ENCODE results near the gene MUC5AC.

Gene MUC5AC

DNA sequence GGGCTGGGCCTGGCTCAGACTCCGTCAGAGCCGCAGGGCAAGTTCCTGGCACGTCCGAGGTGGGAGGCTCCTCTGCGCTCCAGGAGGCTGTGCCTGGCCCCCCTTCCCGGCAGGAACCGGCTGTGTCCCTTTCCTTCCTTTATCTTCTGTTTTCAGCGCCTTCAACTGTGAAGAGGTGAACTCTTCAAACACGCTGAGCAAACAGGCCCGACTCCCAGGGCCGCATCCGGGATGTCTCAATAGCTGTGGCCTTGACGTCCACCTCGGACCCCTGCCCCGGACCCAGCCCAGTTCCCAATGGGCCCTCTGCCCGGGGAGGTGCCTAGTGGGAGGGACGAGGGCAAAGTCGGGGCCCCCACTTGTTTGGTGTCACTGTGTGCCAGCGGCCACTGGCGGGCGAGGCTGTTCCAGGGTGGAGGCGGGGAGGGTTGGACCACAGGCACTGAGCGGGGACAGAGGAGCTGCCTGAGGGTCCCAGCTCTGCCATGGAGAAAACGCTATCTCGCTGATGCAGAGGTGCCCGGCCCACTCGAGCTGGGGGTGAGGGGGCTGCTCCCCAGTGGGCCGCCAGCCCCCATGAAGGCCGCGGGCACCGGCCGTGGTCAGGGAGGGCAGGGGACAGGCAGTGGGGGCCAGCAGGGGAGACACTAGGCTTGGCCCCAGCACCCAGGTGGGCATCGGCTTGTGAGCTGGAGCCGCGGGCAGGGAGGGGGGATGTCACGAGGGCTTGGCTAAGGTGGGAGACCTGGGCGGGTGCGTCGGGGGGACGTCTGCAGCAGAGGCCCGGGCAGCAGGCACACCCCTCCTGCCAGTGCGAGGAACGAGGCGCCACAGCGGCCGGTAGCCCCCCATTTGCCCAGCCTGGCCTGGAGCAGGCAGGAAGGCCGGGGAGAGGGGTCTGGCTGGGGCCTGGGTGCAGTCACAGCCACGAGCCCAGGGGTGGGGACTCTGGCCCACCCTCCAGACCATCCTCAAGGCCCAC lies 62.4 kb downstream of the MUC5AC start:
- no peak for FAIRE-seq
- DNase-seq (ENCODE audit: extremely low spot score, insufficient read length, low read depth), result no peak

DNA sequence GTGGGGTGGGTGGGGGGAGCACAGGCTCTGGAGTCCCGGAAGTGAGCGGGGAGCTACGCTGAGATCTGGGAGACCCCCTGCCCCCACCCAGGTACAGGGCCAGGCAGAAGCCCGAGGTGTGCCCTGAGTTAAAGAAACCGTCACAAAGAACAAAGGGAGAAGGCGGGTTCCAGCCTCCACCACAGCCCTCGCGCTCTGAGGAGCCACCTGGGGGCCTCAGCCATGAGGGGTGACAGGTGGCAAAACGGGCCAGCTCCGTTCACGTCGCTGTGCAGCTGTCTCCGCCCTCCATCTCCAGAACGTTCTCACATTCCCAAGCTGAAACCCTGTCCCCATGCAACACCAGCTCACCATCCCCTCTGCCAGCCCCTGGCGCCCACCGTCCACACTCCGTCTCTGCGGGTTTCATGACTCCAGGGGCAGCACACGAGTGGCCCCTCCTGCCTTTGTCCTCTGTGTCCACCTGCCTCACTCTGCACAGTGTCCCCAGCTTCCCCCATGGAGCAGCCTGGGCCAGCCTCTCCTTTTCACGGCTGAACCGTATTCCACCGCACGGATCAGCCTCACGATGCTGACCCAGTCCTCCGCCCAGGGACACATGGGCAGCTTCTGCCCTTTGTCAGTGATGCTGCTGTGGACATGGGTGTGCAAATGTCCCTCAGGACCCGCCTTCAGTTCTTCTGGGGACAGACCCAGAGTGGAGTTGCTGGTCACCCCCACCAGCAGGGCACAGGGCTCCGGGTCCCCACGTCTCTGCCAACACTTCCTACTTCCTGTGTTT lies 63.4 kb downstream of the MUC5AC start:
- DNase-seq (ENCODE audit: extremely low spot score, insufficient read length, low read depth) (no peak), FAIRE-seq (no peak)

DNA sequence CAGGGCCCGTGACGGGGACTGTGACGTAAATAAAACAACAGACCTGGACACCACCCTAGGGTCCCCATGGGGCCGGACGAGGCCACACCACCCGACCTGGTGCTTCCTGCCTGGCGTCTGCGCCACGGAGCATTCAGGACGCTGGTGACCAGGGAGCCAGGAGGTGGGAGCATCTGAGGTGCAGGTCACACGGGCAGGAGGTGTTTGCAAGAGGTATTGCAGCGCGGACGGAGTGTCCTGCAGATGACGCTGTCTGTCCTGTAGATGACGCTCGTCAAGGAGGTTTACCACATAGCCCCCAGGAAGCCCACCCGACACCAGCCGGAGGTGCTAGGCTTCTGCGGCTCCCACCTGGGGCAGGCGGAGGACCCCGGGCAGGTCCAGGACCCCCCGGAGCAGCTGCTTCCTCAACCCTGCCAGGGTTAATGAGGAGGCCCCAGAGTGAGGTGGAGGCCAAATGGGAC lies 64.1 kb downstream of the MUC5AC start:
- DNase-seq (ENCODE audit: extremely low spot score, insufficient read length, low read depth), result no peak
- no peak for FAIRE-seq

DNA sequence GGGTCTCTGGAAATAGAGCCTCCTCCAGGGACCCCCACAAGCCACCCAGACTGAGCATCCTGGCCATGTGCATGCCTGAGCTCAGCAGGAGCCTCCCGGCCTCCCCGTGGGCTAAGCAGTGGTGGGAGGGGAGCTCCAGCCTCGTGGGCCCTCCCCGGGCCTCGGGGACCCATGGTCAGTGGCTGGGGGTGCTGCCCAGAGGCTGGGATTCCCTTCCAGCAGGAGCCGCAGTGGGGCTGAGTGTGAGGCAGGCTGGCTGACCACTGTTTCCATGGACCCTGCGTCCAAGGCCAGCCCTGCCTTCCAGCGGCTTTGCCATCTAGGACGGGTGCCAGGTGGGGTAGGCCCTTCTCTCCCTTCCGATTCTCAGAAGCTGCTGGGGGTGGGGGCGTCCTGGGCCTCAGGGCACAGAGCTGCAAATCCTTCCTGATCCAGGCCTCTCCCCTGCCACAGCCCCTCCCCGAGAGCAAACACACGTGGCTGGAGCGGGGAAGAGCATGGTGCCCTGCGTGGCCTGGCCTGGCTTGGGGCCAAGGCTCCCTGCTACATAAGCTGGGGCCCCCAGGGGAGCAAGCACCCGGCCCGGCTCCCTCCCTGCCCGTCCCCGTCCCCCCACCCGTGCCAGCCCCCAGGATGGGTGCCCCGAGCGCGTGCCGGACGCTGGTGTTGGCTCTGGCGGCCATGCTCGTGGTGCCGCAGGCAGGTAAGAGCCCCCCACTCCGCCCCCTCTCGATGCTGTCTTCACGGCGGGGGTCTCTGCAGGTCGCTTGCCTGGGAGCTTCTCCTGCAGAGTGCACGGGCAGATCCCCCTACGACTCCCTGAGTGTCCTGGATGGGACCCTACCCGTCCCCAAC lies 65.0 kb downstream of the MUC5AC start, which contains the start of gene MUC5B:
MUC5B (plus strand) TSS at position 576 of the 855 bp plus-strand sequence; CDS start at position 634, 58 bp downstream.
- DNase-seq (ENCODE audit: extremely low spot score, insufficient read length, low read depth) (no peak), FAIRE-seq (no peak)

DNA sequence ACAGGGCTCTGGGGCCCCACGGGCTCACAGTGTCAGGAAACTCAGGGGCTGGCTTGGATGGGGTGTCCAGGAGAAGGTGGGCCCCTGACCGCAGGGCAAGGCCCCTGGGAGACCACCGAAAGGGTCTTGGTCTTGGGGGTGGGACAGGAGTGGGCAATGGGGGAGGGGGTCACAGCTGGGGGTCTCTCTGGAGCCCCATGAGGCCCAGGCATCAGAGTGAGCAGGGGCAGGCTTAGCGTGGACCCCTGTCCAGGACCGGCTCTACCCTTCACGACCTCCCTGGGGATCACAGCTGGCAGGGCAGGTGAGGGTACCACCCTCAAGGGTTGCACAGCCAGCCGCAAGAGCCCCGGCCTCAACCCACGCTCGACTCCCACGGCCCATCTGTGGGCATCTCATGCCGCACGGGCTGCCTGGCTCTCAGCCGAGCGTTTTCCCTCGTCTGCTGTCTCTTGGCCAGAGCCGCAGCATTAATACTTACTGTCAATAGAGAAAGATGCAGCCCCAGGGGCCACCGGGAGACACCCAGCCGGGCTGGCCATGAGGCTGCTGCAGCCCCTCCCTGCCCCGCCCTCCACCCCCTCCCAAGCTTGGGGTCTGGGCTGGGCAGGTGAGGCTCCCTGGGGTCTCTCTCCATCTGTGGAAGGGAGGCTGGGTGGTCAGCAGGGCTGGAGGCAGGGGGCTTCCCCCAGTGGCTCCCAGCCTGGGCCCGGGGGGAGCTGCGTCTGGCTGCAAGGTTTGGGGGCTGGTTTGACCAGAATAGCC lies 65.8 kb downstream of the MUC5AC start:
- DNase-seq (ENCODE audit: extremely low spot score, insufficient read length, low read depth) (no peak), FAIRE-seq (no peak)

DNA sequence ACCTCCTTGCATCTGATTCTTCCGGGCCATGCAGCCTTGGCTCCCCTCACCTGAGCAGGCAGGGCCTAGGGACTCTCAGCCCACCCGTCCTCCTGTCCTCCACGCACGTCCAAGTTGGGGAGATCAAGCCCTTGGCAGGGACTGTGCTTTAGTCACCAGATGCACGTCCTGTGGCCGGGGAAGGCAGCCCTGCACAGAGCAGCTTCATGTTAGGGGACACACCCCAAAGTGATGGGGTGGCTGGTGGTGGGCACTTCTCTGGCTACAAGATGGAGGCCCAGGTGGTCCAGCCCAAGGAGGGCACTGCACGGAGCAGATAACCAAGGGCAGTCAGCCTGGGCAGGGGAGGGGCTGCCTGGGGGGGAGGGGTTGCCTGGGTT lies 66.3 kb downstream of the MUC5AC start:
- FAIRE-seq (no peak), DNase-seq (ENCODE audit: extremely low spot score, insufficient read length, low read depth) (no peak)

DNA sequence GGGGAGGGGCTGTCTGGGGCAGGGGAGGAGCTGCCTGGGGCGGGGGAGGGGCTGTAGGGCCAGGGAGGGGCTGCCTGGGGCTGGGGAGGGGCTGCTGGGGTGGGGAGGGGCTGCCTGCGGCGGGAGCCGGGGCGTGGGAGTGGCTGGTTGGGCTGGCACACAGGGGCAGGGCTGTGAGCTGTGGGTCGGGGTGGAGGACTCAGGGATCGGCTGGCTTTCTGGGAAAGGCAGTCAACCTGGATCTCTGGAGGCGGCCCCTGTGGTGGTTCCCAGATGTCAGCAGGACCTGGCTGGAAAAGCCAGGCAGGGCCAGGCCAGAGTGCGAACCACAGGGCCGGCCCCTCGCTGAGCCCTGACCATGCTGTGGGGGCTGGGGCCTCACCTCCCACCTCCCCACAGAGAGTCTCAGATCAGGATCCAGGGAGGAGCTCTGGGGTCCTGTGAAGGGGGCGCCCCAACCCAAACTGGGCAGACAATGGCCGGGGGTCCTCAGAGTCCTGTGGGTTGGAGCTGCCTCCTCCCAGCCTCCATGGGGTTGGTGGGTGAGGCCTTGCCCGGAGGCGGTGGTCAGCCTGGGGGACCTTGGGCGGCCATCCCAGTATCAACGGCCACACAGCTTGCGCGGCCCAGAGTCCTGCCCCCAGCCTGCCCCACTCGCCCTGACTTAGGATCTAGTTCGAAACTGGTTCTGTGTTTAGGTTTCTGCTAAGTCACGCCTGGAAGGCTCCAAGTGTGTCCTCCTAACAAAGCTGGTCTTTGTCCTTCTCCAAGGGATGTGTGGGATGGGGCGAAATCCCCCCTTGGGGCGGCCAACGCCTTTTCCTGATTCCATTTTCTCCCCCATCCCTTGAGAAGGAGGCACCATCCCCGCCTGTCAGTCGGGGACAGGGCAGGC lies 67.0 kb downstream of the MUC5AC start:
- DNase-seq (ENCODE audit: extremely low spot score, insufficient read length, low read depth), result no peak
- FAIRE-seq, result no peak

DNA sequence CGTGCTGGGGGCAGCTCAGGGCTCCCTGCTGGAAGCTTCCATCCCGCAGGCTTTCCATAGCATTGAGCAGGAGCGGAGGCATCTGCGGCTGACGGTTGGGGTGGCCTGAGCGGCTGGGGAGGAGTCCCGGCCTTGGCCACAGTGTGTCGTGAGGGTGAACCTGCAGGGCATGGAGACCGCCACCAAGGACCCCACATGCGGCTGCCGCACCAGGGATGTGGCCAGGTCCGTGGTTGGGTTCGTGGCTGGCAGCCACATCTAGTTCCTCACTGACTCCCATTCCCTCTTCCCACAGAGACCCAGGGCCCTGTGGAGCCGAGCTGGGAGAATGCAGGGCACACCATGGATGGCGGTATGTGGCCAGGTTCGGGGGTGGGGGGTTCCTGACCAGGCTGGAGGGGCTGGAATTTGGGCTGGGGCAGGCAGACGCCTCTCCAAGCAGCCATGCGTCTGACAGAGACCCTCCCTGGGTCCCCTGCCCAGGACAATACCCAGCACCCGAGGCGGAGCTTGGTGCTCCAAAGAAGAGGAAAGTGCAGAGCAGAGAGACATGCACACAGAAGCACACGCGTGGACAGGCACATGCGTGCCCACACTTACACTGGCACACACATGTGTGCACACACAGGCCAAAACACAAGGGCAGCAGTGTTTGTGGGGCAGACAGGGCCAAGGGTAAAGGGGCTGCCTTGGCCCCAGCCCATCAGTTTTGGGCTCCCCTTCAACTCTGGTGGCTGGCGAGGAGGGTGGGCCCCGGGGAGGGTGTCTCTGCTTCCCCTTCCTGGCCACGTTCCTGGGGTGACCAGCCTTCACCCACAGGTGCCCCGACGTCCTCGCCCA lies 67.9 kb downstream of the MUC5AC start:
- FAIRE-seq (no peak), DNase-seq (ENCODE audit: extremely low spot score, insufficient read length, low read depth) (no peak)

DNA sequence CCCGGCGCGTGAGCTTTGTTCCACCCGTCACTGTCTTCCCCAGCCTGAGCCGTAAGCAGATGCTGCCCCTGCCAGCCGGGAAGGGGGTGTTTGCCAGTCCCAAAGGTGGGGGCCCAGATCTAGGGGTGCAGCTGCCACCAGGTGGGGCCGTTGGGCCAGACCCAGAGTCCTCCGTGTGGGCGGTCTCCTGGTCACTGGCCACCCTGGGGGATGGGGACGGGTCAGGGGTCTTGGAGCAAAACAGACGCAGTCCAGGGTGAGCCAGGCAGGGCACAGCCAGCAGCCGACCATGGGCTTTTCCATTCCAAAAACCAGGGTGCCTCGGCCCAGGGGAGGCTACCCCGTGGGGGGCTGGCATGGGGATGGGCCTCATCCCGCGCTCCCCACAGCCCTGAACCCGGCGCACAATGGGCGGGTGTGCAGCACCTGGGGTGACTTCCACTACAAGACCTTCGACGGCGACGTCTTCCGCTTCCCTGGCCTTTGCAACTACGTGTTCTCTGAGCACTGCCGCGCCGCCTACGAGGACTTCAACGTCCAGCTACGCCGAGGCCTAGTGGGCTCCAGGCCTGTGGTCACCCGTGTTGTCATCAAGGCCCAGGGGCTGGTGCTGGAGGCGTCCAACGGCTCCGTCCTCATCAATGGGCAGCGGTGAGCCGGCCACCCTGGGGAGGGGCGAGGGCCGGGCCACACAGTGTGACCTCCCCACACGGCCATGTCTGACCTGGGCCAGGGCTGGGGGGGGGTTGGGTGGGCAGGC lies 68.7 kb downstream of the MUC5AC start:
- no peak for FAIRE-seq
- no peak for DNase-seq (ENCODE audit: extremely low spot score, insufficient read length, low read depth)

DNA sequence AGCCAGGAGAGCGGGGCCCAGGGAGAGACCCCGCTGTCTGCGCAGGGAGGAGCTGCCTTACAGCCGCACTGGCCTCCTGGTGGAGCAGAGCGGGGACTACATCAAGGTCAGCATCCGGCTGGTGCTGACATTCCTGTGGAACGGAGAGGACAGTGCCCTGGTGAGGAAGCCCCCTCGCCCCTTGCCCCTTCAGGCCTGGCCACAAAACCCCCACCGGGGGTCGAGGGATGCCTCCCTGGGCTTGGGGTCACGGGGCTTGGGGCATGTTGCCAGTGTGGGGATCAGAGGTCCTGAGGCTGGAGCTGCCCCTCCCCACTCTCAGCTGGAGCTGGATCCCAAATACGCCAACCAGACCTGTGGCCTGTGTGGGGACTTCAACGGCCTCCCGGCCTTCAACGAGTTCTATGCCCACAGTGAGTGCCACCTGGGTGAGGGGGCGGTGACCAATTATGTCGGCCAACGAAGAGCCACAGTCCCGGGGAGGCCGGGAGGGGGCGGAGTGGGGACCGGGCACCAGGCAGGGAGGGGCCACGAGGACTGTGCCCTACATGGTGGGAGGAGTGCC lies 69.3 kb downstream of the MUC5AC start:
- DNase-seq (ENCODE audit: extremely low spot score, insufficient read length, low read depth) (no peak), FAIRE-seq (no peak)

DNA sequence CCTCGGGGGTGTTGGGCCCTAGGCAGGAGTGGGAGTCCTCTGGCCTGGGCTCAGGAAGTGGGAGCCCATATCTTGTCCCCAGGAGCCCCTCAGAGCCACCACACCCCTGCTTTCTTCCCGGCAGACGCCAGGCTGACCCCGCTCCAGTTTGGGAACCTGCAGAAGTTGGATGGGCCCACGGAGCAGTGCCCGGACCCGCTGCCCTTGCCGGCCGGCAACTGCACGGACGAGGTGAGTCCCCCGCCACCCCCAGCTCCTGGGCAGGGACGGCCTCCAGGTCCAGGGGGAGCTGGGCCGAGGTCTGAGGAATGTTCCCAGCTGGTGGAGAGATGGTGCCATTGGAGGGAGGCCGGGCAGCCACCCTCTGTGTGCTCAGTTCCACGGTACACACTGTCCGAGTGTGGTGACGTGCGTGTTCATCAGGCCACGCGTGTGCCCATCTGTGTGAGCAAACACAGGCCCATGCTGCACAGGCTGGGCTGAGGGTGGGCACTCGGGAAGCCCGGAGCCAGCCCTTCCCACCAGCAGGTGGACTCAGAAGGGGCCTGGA lies 69.9 kb downstream of the MUC5AC start:
- FAIRE-seq (no peak), DNase-seq (ENCODE audit: extremely low spot score, insufficient read length, low read depth) (no peak)

DNA sequence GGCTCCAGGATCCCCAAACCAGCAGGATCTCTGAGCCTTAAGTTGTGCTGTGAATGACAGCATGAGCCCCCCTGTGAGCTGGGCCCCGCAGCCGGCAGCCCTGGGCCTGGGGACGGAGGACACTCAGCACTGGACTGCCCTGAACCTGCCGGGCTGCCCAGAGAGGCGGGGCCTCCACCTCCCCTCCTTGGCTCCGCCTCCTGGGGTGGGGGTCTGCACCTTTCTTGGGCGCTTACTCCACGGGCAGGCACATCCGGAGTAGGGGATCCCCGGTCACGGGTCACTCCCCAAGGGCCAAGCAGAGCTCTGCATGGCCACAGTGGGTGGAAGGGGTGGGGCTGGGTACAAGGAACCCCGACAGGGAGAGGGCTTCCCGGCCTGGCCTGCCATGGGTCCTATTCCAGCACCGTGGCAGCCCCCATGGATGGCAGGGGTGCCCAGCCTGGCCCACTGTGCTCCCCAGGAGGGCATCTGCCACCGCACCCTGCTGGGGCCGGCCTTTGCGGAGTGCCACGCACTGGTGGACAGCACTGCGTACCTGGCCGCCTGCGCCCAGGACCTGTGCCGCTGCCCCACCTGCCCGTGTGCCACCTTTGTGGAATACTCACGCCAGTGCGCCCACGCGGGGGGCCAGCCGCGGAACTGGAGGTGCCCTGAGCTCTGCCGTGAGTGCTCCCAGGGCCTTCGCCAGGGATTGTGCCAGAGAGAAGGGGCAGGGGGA lies 70.5 kb downstream of the MUC5AC start:
- no peak for FAIRE-seq

DNA sequence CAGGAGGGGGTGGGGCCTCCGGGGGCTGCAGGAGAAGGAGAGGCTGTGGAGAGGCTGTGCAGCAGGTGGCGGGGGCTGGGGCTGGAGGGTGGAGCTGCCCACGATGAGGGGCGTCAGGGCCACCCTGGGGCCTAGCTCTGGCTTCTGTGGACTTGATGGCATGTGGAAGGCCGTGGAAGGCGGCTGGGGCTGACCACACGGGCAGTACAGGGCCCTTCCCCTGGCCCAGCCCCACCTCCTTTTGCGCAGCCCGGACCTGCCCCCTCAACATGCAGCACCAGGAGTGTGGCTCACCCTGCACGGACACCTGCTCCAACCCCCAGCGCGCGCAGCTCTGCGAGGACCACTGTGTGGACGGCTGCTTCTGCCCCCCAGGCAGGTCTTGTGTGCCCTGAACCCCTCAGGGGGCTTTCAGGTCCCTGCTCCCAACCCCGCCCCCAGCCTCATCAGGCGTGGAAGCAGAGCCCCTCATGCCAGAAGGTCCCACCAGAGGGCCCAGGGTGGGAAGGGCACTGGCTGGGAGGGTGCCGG lies 71.2 kb downstream of the MUC5AC start:
- DNase-seq (ENCODE audit: extremely low spot score, insufficient read length, low read depth), result no peak
- FAIRE-seq, result no peak

More for the DNA sequence above, 70.5 kb downstream of the MUC5AC start:
- no peak for DNase-seq (ENCODE audit: extremely low spot score, insufficient read length, low read depth)

DNA sequence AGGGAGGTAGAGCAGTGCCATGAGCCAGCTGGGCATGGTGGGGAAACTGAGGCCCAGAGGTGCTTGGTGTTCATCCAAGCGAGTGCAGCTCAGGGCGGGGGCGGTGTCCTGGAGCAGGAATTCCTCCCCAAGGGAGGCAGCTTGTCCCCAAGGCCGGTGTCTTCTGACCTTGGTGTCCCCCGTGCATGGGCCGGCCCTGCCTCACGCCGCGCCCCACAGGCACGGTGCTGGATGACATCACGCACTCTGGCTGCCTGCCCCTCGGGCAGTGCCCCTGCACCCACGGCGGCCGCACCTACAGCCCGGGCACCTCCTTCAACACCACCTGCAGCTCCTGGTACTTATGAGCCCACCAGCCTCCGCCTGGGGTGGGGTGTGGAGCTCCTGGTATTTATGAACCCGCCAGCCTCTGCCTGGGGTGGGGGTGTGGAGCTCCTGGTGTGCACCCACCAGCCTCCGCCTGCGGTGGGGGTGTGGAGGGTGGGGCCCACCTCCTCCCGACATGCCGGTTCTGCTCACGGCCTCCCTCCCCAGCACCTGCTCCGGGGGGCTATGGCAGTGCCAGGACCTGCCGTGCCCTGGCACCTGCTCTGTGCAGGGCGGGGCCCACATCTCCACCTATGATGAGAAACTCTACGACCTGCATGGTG lies 71.8 kb downstream of the MUC5AC start:
- FAIRE-seq (no peak), DNase-seq (ENCODE audit: extremely low spot score, insufficient read length, low read depth) (no peak)

DNA sequence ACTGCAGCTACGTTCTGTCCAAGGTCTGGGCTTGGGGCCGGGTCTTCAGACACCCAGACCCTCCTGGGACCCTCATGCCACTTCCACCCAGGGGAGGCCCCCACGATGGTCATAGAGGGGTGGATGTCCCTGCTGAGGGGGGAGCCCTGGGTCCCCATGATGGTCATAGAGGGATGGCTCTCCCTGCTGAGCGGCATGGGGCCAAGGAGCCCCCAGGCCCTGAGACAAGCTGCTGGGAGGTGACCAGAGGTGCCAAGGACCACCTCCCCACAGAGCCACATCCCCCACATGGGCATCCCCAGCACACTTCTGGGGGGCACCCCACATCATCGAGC lies 72.3 kb downstream of the MUC5AC start:
- FAIRE-seq (no peak), DNase-seq (ENCODE audit: extremely low spot score, insufficient read length, low read depth) (no peak)

All from GM18507 (cell line).